K562 (cell line): ENCODE results near the gene CTRL. TPM values are rescaled to one million over a fixed set of nuclear protein-coding genes. Genes with fewer than 3 reads are reported as not detected.

ENCODE experiments used
- ATAC-seq: fragments of 200-7000 bp; cut with Tn5 transposase; 3 replicates; pipeline ENCODE4 v1.9.1; 2020; ENCODE audit warnings: moderate library complexity
- BruUV-seq: library from RNA; stranded (reverse); fragments of 400-500 nt; replicated peaks from 2 replicates; lab custom pipeline; 2021; lab: Mats Ljungman, UMichigan
- CTCF ChIA-PET: fragments of 300-600 bp; formaldehyde crosslinking; extraction: SDS; loops from one replicate; lab custom pipeline; 2021; ENCODE audit warnings: low intra/inter-chr PET ratio; lab: Yijun Ruan, JAX
- POLR2A ChIA-PET: fragments of 300-600, 350-650 bp; sonication (Branson Sonifier 250); formaldehyde crosslinking; extraction: SDS; loops from one replicate; lab custom pipeline; 2021; ENCODE audit warnings: antibody characterized with exemption, inconsistent platforms; lab: Yijun Ruan, JAX
- DNase-seq, 4 experiments: peaks; one replicate each; pipeline versions ENCODE4 v3.0.0 to v3.0.0-alpha.2; 2011 to 2018; ENCODE audit warnings: low spot score in 3 of 4, mixed read lengths in 3 of 4; ENCODE audit errors: extremely low read depth in 1 of 4
- FAIRE-seq: peaks from 2 replicates; lab custom pipeline; 2011; peaks lifted over from hg19 to GRCh38; lab: Jason Lieb, UNC
- H2AFZ ChIP-seq: 2 replicates; pipeline ENCODE4 v1.6.0; 2011; ENCODE audit warnings: low read depth, low read length, control low read depth, inconsistent platforms
- H3K27ac ChIP-seq: fragments of 200-600 bp; 3 replicates; pipeline ENCODE4 v1.8.0; 2011; ENCODE audit warnings: low read depth, mild to moderate bottlenecking, control low read depth, inconsistent platforms, low read length, moderate library complexity, mixed read lengths; ENCODE audit errors: extremely low read depth
- H3K27me3 ChIP-seq, 2 experiments: fragments of 300-600 bp in 1 of 2; 2 replicates in 1 of 2; 3 replicates in 1 of 2; pipeline versions ENCODE4 v1.6.0 to v1.8.0; 2011; ENCODE audit warnings: inconsistent platforms in 2 of 2, low read length in 2 of 2, mild to moderate bottlenecking in 1 of 2, mixed read lengths in 1 of 2, moderate library complexity in 1 of 2; ENCODE audit not compliant: control insufficient read depth in 2 of 2, insufficient read depth in 2 of 2
- H3K36me3 ChIP-seq: fragments of 300-600 bp; 3 replicates; pipeline ENCODE4 v1.8.0; 2011; ENCODE audit warnings: mild to moderate bottlenecking, low read length, inconsistent platforms; ENCODE audit not compliant: control insufficient read depth, insufficient read depth
- H3K4me1 ChIP-seq, 2 experiments: fragments of 200-600 bp in 1 of 2; replicated peaks in 1 of 2; 2 replicates in 1 of 2; 3 replicates in 1 of 2; pipeline versions ENCODE4 v1.5.1 to v1.8.0; 2011; ENCODE audit warnings: inconsistent platforms in 2 of 2, low read length in 2 of 2, mild to moderate bottlenecking in 1 of 2, mixed read lengths in 1 of 2, moderate library complexity in 1 of 2; ENCODE audit not compliant: control insufficient read depth in 2 of 2, insufficient read depth in 2 of 2
- H3K4me2 ChIP-seq: 2 replicates; pipeline ENCODE4 v1.6.1; 2011; ENCODE audit warnings: low read length, control low read depth, inconsistent platforms, mixed read lengths; ENCODE audit not compliant: insufficient read depth
- H3K4me3 ChIP-seq: fragments of 200-600 bp; sonication (generic), shearing (Covaris generic); 2 replicates; pipeline ENCODE4 v1.5.1; 2016; ENCODE audit warnings: control low read depth, inconsistent platforms
- H3K79me2 ChIP-seq: fragments of 200-600 bp; 3 replicates; pipeline ENCODE4 v1.8.0; 2011; ENCODE audit warnings: low read length, inconsistent platforms; ENCODE audit not compliant: control insufficient read depth, insufficient read depth
- H3K9ac ChIP-seq, 2 experiments: 2 replicates each; pipeline versions ENCODE4 v1.6.0 to v1.6.1; 2011; ENCODE audit warnings: low read depth in 2 of 2, low read length in 2 of 2, control low read depth in 1 of 2, inconsistent platforms in 1 of 2, mild to moderate bottlenecking in 1 of 2, mixed read lengths in 1 of 2; ENCODE audit not compliant: insufficient read depth in 1 of 2
- H3K9me1 ChIP-seq: one replicate; pipeline ENCODE4 v1.6.0; 2011; ENCODE audit warnings: inconsistent platforms, mild to moderate bottlenecking, low read length, moderate library complexity; ENCODE audit not compliant: control insufficient read depth, insufficient read depth
- H3K9me3 ChIP-seq: replicated peaks from 2 replicates; pipeline ENCODE4 v1.5.1; 2011; ENCODE audit warnings: low read depth, low read length, inconsistent platforms; ENCODE audit not compliant: control insufficient read depth, insufficient read depth
- H4K20me1 ChIP-seq: replicated peaks from 2 replicates; pipeline ENCODE4 v1.6.1; 2011; ENCODE audit warnings: low read length, inconsistent platforms, mixed read lengths; ENCODE audit not compliant: control insufficient read depth, insufficient read depth
- CBX8 ChIP-seq: fragments of 200-600 bp; sonication (generic); IDR thresholded peaks from 2 replicates; pipeline ENCODE4 v1.6.1; 2012; ENCODE audit warnings: borderline replicate concordance, mixed run types, low read depth, mild to moderate bottlenecking, moderate library complexity, mixed read lengths, low read length, control low read depth, inconsistent platforms; ENCODE audit not compliant: poor library complexity, severe bottlenecking; ENCODE audit errors: extremely low read depth
- CTBP1 ChIP-seq: fragments of 450-650 bp; IDR thresholded peaks from 2 replicates; pipeline ENCODE4 v1.6.1; 2016; ENCODE audit warnings: borderline replicate concordance
- DPF2 ChIP-seq: fragments of 450-650 bp; IDR thresholded peaks from 2 replicates; pipeline ENCODE4 v1.6.1; 2016
- EGR1 ChIP-seq: fragments of 450-650 bp; conservative IDR thresholded peaks from 2 replicates; pipeline ENCODE4 v1.6.1; 2017; ENCODE audit warnings: mild to moderate bottlenecking
- ETV1 ChIP-seq: fragments of 450-650 bp; conservative IDR thresholded peaks from 2 replicates; pipeline ENCODE4 v1.6.1; 2016; ENCODE audit warnings: missing genetic modification characterization, control low read depth, low read depth, missing compliant biosample characterization
- ETV6 ChIP-seq, 3 experiments: fragments of 150-350 bp in 1 of 3; sonication (generic) in 1 of 3; formaldehyde crosslinking in 1 of 3; IDR thresholded peaks; 2 replicates each; pipeline versions ENCODE4 v1.6.1 to v1.8.0; 2014 to 2022; ENCODE audit warnings: borderline replicate concordance in 2 of 3, low read depth in 2 of 3, antibody characterized with exemption in 1 of 3, low read length in 1 of 3, mild to moderate bottlenecking in 1 of 3, missing genetic modification reagents in 1 of 3
- FOXM1 ChIP-seq, 2 experiments: fragments of 450-650 bp in 1 of 2; sonication (generic) in 1 of 2; formaldehyde crosslinking in 1 of 2; IDR thresholded peaks; 2 replicates each; pipeline versions ENCODE4 v1.6.1 to v1.9.0; 2017 to 2022; ENCODE audit warnings: low read depth in 2 of 2, mild to moderate bottlenecking in 2 of 2, missing genetic modification reagents in 1 of 2, moderate library complexity in 1 of 2
- MTA1 ChIP-seq: fragments of 450-650 bp; IDR thresholded peaks from 2 replicates; pipeline ENCODE4 v1.6.1; 2017; ENCODE audit warnings: borderline replicate concordance
- NONO ChIP-seq, 2 experiments: fragments of 200-400 bp in 1 of 2; fragments of 450-650 bp in 1 of 2; formaldehyde crosslinking in 1 of 2; IDR thresholded peaks; 2 replicates each; pipeline ENCODE4 v1.6.1; 2017; ENCODE audit warnings: low read depth in 2 of 2, mild to moderate bottlenecking in 2 of 2, moderate library complexity in 2 of 2, low read length in 1 of 2
- NR1H2 ChIP-seq: sonication (generic); formaldehyde crosslinking; IDR thresholded peaks from 2 replicates; pipeline ENCODE4 v1.4.0; 2020; ENCODE audit warnings: mild to moderate bottlenecking, missing genetic modification reagents
- NUFIP1 ChIP-seq: fragments of 450-650 bp; IDR thresholded peaks from 2 replicates; pipeline ENCODE4 v1.6.1; 2018; ENCODE audit not compliant: partially characterized antibody
- POLR2H ChIP-seq: IDR thresholded peaks from 2 replicates; pipeline ENCODE4 v1.6.1; 2016; ENCODE audit warnings: missing genetic modification characterization, low read depth, mild to moderate bottlenecking, control low read depth, missing compliant biosample characterization, moderate library complexity
- PPARD ChIP-seq: fragments of 250-450 bp; sonication (Bioruptor Pico); IDR thresholded peaks from 2 replicates; pipeline ENCODE4 v1.8.0; 2022; ENCODE audit warnings: inconsistent platforms, mild to moderate bottlenecking, moderate library complexity
- RUNX1 ChIP-seq: sonication (generic); IDR thresholded peaks from 2 replicates; pipeline ENCODE4 v1.6.1; 2016; ENCODE audit warnings: antibody characterized with exemption, low read depth
- TCF3 ChIP-seq: sonication (generic); formaldehyde crosslinking; IDR thresholded peaks from 2 replicates; pipeline ENCODE4 v1.4.0; 2020; ENCODE audit warnings: mild to moderate bottlenecking, missing genetic modification reagents
- ZNF583 ChIP-seq: fragments of 250-450 bp; sonication (Bioruptor Pico); IDR thresholded peaks from 2 replicates; pipeline ENCODE4 v1.4.0; 2020
- WGBS: fragments of 100-300 bp; shearing (Covaris generic); methylation state at CpG from one replicate; pipeline ENCODE4 v1.1.6; 2016; ENCODE audit warnings: low coverage, mixed read lengths; ENCODE audit not compliant: insufficient coverage; ENCODE audit errors: missing lambda C conversion rate; 5-methylcytosine and 5-hydroxymethylcytosine counted together
- in situ Hi-C: fragments of 300-500 bp; cut with MboI; formaldehyde crosslinking; loops from 4 replicates; pipeline ENCODE4 v1.15.0; 2018; ENCODE audit warnings: inconsistent platforms, mixed read lengths
- intact Hi-C: fragments of 100-400 bp; cut with micrococcal nuclease; formaldehyde crosslinking; loops from 2 replicates; pipeline ENCODE4 v1.14.2; 2022
- polyA plus RNA-seq, 8 experiments: library from polyadenylated mRNA; depleted of rRNA in 4 of 8; stranded (reverse) in 5 of 8; unstranded in 3 of 8; fragments of >200 nt; fragmentation: Nextera tagmentation in 2 of 8; fragmentation: Illumina TruSeq in 1 of 8; extraction: Ambion mirVana in 2 of 8; extraction: Trizol in 1 of 8; gene quantifications; 2 replicates each; pipeline versions ENCODE4 v1.2.1 to v1.2.3, GENCODE V29; 2011 to 2014; ENCODE audit warnings: inconsistent platforms in 1 of 8, missing spikeins in 1 of 8
- total RNA-seq, 7 experiments: library from RNA; depleted of rRNA in 6 of 7; stranded (reverse); fragments of >200 nt in 6 of 7; fragmentation: Illumina TruSeq in 2 of 7; extraction: Trizol in 2 of 7; gene quantifications; 2 replicates each; pipeline versions ENCODE4 v1.2.1 to v1.2.3, GENCODE V29; 2011 to 2021; ENCODE audit warnings: low replicate concordance in 1 of 7
- TF ChIP-seq, protein P1 (sequence below): IDR thresholded peaks from 2 replicates; pipeline ENCODE4 v1.6.1; 2012; ENCODE audit warnings: low read depth, low read length, improper control_type of control experiment, borderline replicate concordance

Gene CTRL
- total and polyA plus RNA-seq, 9 of the 15 experiments (the other 6 are each of a cell fraction or from before 2014, with no cell fraction given) = 1.4 to 5.6 (median 2.5) TPM

GRCh38 chr16:67935402-67936123 lies 3.9 kb upstream of the CTRL start:
- H3K9me1 ChIP-seq = no peaks in the 10 kb centered on the region
- DNase-seq (peak; percentile 98 to 99 (median 98)), ATAC-seq (peak; percentile 94), FAIRE-seq (peak; percentile 95)
- H3K4me2 ChIP-seq = peak overlapping the region; percentile 99
- H3K27me3 ChIP-seq = no peaks in the 10 kb centered on the region
- H3K4me1 ChIP-seq = peaks cover 20 to 68% of the 10 kb centered on the region in 2 experiments
- H3K36me3 ChIP-seq = peaks cover 27% of the 10 kb centered on the region; the same call in 2 of the 3 replicates
- H3K9ac ChIP-seq = peak overlapping the region; percentile 90 to 98
- H4K20me1 ChIP-seq = no peaks in the 10 kb centered on the region; the same call in 1 of the 2 replicates
- peak overlapping the region; percentile 89 for H3K27ac ChIP-seq
- CTCF ChIA-PET = no interaction called here
- peaks cover 42% of the 10 kb centered on the region for H3K79me2 ChIP-seq
- no TSS peak for BruUV-seq
- H2AFZ ChIP-seq = peak overlapping the region; percentile 95
- POLR2A ChIA-PET = interaction anchor here (0.6 to 1.7 kb wide), 29 partner anchors 8 to 364 kb away, joined by 3 to 8 read pairs (median 3); partner anchors contain the start of gene LCAT
- WGBS = under 1% methylated on average over 48 of the region's 55 CpGs
- intact Hi-C loops (loop anchor here (5.0 to 10.0 kb wide), 2 partner anchors 107 to 411 kb away; partner anchors contain the start of gene RIPOR1), in situ Hi-C loops (no loop called here)
- H3K9me3 ChIP-seq = no peaks in the 10 kb centered on the region
- peak overlapping the region; percentile 85 for H3K4me3 ChIP-seq
- TF ChIP-seq FOXM1 (IDR thresholded peaks at IDR 0.05; ENCODE audit: low read depth) = no peak
- 0 out of 2 replicates have a peak, but pooled peaks have one; percentile 82 for TF ChIP-seq FOXM1 (CRISPR knock-in tag; IDR thresholded peaks at IDR 0.05; ENCODE audit: low read depth)
- no peak for TF ChIP-seq MTA1
- peak; percentile 82 for TF ChIP-seq EGR1
- TF ChIP-seq TCF3 (CRISPR knock-in tag) = peak; percentile 18; the same call in 1 of the 2 replicates
- TF ChIP-seq POLR2H (tag) = peak; percentile 28; the same call in 1 of the 2 replicates
- TF ChIP-seq NR1H2 (CRISPR knock-in tag) = peak; percentile 96
- no peak for TF ChIP-seq NUFIP1
- no peak for TF ChIP-seq DPF2
- TF ChIP-seq RUNX1 = no peak
- TF ChIP-seq ZNF583 = no peak
- no peak for TF ChIP-seq CBX8
- TF ChIP-seq, protein P1, sequence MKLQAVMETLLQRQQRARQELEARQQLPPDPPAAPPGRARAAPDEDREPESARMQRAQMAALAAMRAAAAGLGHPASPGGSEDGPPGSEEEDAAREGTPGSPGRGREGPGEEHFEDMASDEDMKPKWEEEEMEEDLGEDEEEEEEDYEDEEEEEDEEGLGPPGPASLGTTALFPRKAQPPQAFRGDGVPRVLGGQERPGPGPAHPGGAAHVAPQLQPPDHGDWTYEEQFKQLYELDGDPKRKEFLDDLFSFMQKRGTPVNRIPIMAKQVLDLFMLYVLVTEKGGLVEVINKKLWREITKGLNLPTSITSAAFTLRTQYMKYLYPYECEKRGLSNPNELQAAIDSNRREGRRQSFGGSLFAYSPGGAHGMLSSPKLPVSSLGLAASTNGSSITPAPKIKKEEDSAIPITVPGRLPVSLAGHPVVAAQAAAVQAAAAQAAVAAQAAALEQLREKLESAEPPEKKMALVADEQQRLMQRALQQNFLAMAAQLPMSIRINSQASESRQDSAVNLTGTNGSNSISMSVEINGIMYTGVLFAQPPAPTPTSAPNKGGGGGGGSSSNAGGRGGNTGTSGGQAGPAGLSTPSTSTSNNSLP = no peak
- 0 out of 2 replicates have a peak, but pooled peaks have one; percentile 25 for TF ChIP-seq ETV1 (tag)
- no peak for TF ChIP-seq ETV6 (IDR thresholded peaks at IDR 0.05; ENCODE audit: borderline replicate concordance in 1 of 2, low read depth in 2 of 2, low read length in 1 of 2)
- no peak for TF ChIP-seq ETV6 (CRISPR knock-in tag; IDR thresholded peaks at IDR 0.05; ENCODE audit: borderline replicate concordance)
- TF ChIP-seq PPARD = no peak
- 0 out of 4 replicates have a peak, but pooled peaks of 1 of the 2 experiments have one; percentile 38 for TF ChIP-seq NONO (IDR thresholded peaks at IDR 0.05; ENCODE audit: low read depth in 2 of 2, low read length in 1 of 2)
- peak; percentile 87 for TF ChIP-seq CTBP1
